GM12892 (cell line): Measurements from ENCODE around the gene AIMP1.
"Not testable (repeated sequence)": the region's sequence is repeated elsewhere in the genome, so short reads cannot be mapped to it uniquely, and the experiment has no call there.

ENCODE experiments used
- DNase-seq: peaks from one replicate; pipeline ENCODE4 v3.0.0; 2011; ENCODE audit not compliant: insufficient read length
- FAIRE-seq: peaks from 2 replicates; lab custom pipeline; 2011; peaks lifted over from hg19 to GRCh38; lab: Jason Lieb, UNC
- POLR2A ChIP-seq: IDR thresholded peaks from 2 replicates; pipeline ENCODE4 v1.6.1; 2011; ENCODE audit warnings: low read depth, low read length, control low read depth
- POLR2AphosphoS5 ChIP-seq: IDR thresholded peaks from 2 replicates; pipeline ENCODE4 v1.6.1; 2011; ENCODE audit warnings: low read depth, low read length, control low read depth
- TAF1 ChIP-seq: IDR thresholded peaks from 2 replicates; pipeline ENCODE4 v1.6.1; 2011; ENCODE audit warnings: low read depth, mild to moderate bottlenecking, control low read depth, low read length, borderline replicate concordance

The AIMP1 gene

GRCh38 chr4:106395582-106395981 lies 79.2 kb downstream of the AIMP1 start:
- DNase-seq = no peak
- FAIRE-seq = no peak
- TF ChIP-seq POLR2A = no peak
- no peak for TF ChIP-seq POLR2AphosphoS5
- no peak for TF ChIP-seq TAF1

- FAIRE-seq, DNase-seq: not testable (repeated sequence)
Observed at GRCh38 chr4:106398898-106399297, 82.5 kb downstream of the AIMP1 start.
